ENCODE data around the gene CLCN7. TPM values are rescaled to one million over a fixed set of nuclear protein-coding genes. Genes with fewer than 3 reads are reported as not detected.

CLCN7 gene
- total and polyA plus RNA-seq, 2 of the 13 experiments (the other 11 are each of a cell fraction or from before 2014, with no cell fraction given) = 24.6 to 25.1 TPM

- Histone ChIP-seq H3K27me3 (ENCODE audit: control insufficient read depth in 1 of 2, insufficient read depth in 2 of 2, low read length in 2 of 2) (peaks cover 6 to 27% of the 10 kb centered on the region in 2 experiments; a peak in 4 of 5 replicates), H3K79me2 (ENCODE audit: insufficient read depth, low read length) (no peaks in the 10 kb centered on the region), H3K9me3 (ENCODE audit: low read length) (no peaks in the 10 kb centered on the region), H3K4me2 (ENCODE audit: low read depth, low read length) (peak overlapping the region; percentile 75), H4K20me1 (ENCODE audit: insufficient read depth, low read length) (no peaks in the 10 kb centered on the region), H3K4me3 (replicated peaks in 1 of 3; ENCODE audit: insufficient read depth in 1 of 3, low read depth in 2 of 3, low read length in 3 of 3) (peak overlapping the region; percentile 24 to 65 (median 49); a peak in 4 of 6 replicates), H3K27ac (ENCODE audit: extremely low read length, insufficient read depth, low read length) (no peak overlapping the region), H3K36me3 (replicated peaks in 1 of 2; ENCODE audit: control insufficient read depth in 1 of 2, insufficient read depth in 2 of 2, low read length in 2 of 2) (no peaks in the 10 kb centered on the region), H3K4me1 (ENCODE audit: insufficient read depth, low read length) (peaks cover 65% of the 10 kb centered on the region), H2AFZ (ENCODE audit: low read length) (no peak overlapping the region), H3K9ac (ENCODE audit: insufficient read depth, low read depth, low read length) (peak overlapping the region; percentile 22; the same call in 1 of the 2 replicates)
- in situ Hi-C loops (cut with HindIII; ENCODE audit: extremely low pct_ligation_motif_present, low pct_unique_long_range_greater_than_20kb) = no loop called here
- 0 out of 2 replicates have a peak, but pooled peaks have one; percentile 13 for TF ChIP-seq YEATS4 (CRISPR knock-in tag; IDR thresholded peaks at IDR 0.05; ENCODE audit: borderline replicate concordance)
- peak; percentile 23; the same call in 1 of the 2 replicates for TF ChIP-seq GABPB1 (CRISPR knock-in tag; IDR thresholded peaks at IDR 0.05)
- TF ChIP-seq NR0B2 (CRISPR knock-in tag; IDR thresholded peaks at IDR 0.05) = 0 out of 2 replicates have a peak, but pooled peaks have one; percentile 25
- TF ChIP-seq PATZ1 (CRISPR knock-in tag; IDR thresholded peaks at IDR 0.05) = no peak; the same call in 1 of the 2 replicates
- peak; percentile 31; the same call in 1 of the 2 replicates for TF ChIP-seq PHF8 (CRISPR knock-in tag; IDR thresholded peaks at IDR 0.05)
- TF ChIP-seq PCBP2 (optimal IDR thresholded peaks at IDR 0.05; ENCODE audit: low read depth, low read length, poor library complexity, severe bottlenecking) = no peak
- WGBS (ENCODE audit: low lambda C conversion rate) = 20% methylated on average over 4 of the region's 35 CpGs
- ATAC-seq (peak; percentile 2; the same call in 2 of the 3 replicates), FAIRE-seq (no peak), DNase-seq (ENCODE audit: low spot score) (no peak)
- ChIA-PET POLR2A (interaction anchor here (1.1 to 2.6 kb wide), 4 partner anchors 18 to 37 kb away, joined by 3 to 19 read pairs (median 4); partner anchors contain the start of gene UQCC4), CTCF (ENCODE audit: low intra/inter-chr PET ratio, low total read pairs) (no interaction called here)
- no TSS peak for BruUV-seq (replicated peaks)
- intact Hi-C loops (cut with micrococcal nuclease; ENCODE audit: unreplicated experiment) = no loop called here
Measured at GRCh38 chr16:1438229-1439057, 36.4 kb downstream of the CLCN7 start.
